ENCODE measurements around the gene BRD1. TPM values are rescaled to one million over a fixed set of nuclear protein-coding genes. Genes with fewer than 3 reads are reported as not detected.

The BRD1 gene
- total RNA-seq, 1 donor from 2014 or later: 17.5 TPM

- no peak for ATAC-seq
- intact Hi-C loops (cut with DNase I): no loop called here
These were observed 16.5 kb downstream of the BRD1 start for GRCh38 chr22:49811020-49811791.

DNA sequence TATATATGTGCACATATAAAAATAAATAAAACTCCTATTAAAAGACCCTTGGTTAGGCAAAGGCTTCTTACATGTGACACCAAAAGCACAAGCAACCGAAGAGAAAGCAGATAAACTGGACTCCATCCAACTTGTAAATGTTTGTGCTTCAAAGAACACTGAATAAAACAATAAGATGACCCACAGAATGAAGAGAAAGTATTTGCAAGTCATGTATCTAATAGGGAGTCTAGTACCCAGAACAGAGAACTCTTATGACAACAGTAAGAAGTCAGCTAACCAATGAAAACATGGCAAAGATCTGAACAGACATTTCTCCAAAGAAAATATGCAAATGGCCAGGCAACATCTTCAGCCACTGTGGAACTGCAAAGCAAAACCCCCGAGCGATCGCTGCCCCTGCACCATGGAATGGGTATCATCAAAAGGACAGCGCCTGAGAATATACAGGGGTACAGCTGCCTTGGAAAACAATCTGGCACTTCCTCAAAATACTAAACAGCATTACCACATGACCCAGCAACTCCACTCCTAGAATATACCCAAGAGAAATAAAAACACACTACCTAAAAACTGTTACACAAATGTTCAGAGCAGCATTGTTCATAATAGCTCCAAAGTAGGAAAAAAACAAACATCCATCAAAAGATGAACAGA lies 17.2 kb downstream of the BRD1 start:
- DNase-seq (ENCODE audit: missing footprints) (no peak), ATAC-seq (no peak)
- intact Hi-C loops (cut with DNase I): no loop called here

More at GRCh38 chr22:49811020-49811791, 16.5 kb downstream of the BRD1 start:
- DNase-seq (ENCODE audit: missing footprints): no peak

- ATAC-seq (no peak), DNase-seq (ENCODE audit: missing footprints) (no peak)
- intact Hi-C loops (cut with DNase I): no loop called here
These were observed 19.6 kb downstream of the BRD1 start for GRCh38 chr22:49807780-49808708.

GRCh38 chr22:49807129-49807528 lies 20.5 kb downstream of the BRD1 start:
- DNase-seq (ENCODE audit: missing footprints): no peak
- no peak for ATAC-seq
- intact Hi-C loops (cut with DNase I): no loop called here

DNA sequence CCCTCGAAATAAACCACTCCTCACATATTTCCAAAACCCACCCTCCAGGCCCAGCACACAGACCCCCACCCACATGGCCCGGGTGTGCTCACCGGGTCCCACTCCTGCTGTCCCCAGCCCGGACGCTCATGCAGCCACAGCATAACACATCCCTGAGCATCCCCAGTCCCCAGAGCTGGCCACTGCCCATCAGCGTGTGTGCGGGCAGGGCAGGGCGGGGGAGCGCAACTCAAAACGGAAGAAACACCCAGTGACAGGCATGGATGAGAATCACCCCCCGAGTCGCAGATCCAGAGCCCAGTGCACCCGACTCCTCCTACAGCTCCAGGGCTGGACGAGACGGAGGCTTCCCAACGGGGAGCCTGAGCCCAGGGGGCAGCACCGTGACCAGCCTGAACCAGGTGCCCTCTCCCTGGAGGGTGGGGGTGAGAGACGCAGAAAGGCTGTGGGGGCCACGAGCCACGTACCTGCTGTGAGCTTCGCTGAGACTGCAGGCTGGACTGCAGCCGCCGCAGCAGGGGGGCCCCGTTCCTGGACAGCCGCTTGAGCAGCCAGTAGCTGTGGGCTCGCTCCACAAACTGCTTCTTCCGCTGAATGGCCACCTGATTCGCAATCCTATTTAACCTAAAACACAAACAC lies 23.8 kb downstream of the BRD1 start:
- intact Hi-C loops (cut with DNase I): no loop called here
- DNase-seq (ENCODE audit: missing footprints): no peak
- no peak for ATAC-seq

DNA sequence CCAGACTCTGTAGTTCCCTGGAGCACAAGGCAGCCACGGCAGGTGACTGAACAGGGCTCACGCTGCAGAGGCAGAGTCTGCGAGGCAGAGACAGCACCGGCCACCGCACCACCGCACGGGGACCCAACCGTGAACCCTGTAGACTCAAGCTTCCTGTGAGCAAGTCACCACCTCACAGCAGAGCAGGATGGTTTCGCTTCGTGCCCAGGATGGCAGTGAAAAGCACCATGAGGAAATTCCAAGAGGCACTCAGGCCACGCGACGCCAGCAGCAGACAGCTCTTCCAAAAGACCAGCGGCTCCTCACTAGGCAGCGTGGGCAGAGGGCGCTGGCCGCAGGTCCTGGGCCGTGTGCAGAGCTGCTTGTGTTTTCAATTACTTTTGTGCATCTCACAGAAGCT lies 24.5 kb downstream of the BRD1 start:
- intact Hi-C loops (cut with DNase I): no loop called here
- no peak for DNase-seq (ENCODE audit: missing footprints)

GRCh38 chr22:49801391-49802060 lies 26.1 kb downstream of the BRD1 start:
- DNase-seq (ENCODE audit: missing footprints): no peak

More for the DNA sequence above, 24.5 kb downstream of the BRD1 start:
- ATAC-seq: no peak

GRCh38 chr22:49800408-49801238 lies 27.1 kb downstream of the BRD1 start:
- DNase-seq (ENCODE audit: missing footprints): no peak
- ATAC-seq: peak; percentile 45
- intact Hi-C loops (cut with DNase I): no loop called here

More at GRCh38 chr22:49801391-49802060, 26.1 kb downstream of the BRD1 start:
- ATAC-seq: no peak
- intact Hi-C loops (cut with DNase I): no loop called here

GRCh38 chr22:49799431-49800075 lies 28.1 kb downstream of the BRD1 start:
- DNase-seq (ENCODE audit: missing footprints) (no peak), ATAC-seq (no peak)

GRCh38 chr22:49798486-49799151 lies 29.1 kb downstream of the BRD1 start:
- DNase-seq (ENCODE audit: missing footprints): no peak
- ATAC-seq: peak; percentile 26
- intact Hi-C loops (cut with DNase I): no loop called here

More at GRCh38 chr22:49799431-49800075, 28.1 kb downstream of the BRD1 start:
- intact Hi-C loops (cut with DNase I): no loop called here

- intact Hi-C loops (cut with DNase I): no loop called here
- DNase-seq (ENCODE audit: missing footprints): no peak
These were observed 30.0 kb downstream of the BRD1 start for GRCh38 chr22:49797706-49798105.

DNA sequence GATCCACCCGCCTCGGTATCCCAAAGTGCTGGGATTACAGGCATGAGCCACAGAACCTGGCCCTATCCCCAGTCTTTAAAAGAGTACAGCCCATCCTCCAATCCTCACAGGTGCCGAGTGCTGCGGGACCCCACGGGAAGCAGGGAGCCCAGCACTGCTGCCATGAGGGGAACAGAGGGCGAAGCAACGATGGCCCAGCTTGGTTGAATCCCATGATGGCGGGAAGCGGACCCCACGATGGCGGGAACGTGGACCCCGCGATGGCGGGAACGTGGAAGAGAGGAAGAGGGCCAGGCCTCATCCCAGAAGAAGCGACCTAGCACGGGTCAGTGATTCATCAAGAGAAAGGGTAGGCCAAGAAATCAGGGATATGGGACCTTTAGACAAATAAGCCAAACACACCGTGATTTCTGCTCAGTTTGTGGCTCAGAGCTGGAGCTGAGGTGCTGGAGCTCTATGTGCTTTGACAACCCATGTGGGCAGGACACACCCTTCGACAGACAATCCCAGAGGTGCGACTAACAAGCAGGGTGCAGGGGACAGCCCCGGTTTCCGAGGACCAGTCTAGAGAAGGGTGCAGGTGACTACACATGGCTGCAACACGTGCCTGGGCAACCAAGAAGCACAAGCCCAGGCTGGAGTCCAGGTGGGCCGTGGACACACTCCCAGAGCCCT lies 30.9 kb downstream of the BRD1 start:
- ATAC-seq: no peak
- intact Hi-C loops (cut with DNase I): no loop called here

More at GRCh38 chr22:49797706-49798105, 30.0 kb downstream of the BRD1 start:
- ATAC-seq: no peak

DNA sequence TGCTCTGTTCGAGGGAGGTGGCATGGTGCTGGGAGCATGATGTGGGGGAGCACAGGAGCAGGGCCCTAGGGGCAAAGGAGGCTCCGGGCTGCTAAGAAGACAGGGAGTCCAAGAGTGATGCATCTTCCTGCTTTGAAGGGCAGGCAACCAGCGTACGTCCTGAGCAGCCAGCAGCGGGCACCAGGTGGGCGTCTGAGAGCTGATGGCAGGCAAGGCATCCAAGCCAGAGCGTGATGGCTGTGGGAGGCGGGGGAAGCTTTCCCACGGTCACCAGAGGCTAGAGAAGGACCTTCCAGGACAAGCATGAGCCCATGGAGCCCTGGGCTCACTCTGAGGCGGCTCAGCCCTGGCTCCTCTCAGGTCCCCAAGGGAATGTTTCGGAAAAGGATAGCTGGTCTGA lies 32.2 kb downstream of the BRD1 start:
- intact Hi-C loops (cut with DNase I): no loop called here
- DNase-seq (ENCODE audit: missing footprints) (no peak), ATAC-seq (no peak)

More for the DNA sequence above, 30.9 kb downstream of the BRD1 start:
- DNase-seq (ENCODE audit: missing footprints): no peak

DNA sequence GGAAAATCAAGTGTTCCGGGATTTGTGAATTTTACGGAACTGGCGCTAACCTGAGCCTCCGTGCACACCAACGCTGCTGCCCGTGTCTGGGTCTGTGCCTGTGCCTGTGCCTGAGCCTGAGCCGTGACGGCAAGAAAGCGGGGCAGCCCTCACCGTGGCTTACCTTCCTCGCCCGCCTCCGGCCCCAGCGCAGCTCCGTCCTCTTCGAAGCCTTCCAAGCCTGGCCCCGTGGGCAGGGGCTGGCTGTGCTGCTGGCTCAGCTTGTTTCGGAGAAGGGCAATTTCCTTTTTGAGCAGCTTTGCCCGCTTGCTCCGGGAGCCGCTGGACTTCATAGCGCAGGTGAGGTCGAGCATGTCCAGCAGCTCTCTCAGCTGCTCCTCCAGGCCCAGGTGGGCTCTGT lies 33.8 kb downstream of the BRD1 start:
- no peak for ATAC-seq
- intact Hi-C loops (cut with DNase I): no loop called here
- no peak for DNase-seq (ENCODE audit: missing footprints)

- ATAC-seq: no peak
- no peak for DNase-seq (ENCODE audit: missing footprints)
- intact Hi-C loops (cut with DNase I): no loop called here
These were observed 34.4 kb downstream of the BRD1 start for GRCh38 chr22:49793296-49793695.

GRCh38 chr22:49792107-49792506 lies 35.6 kb downstream of the BRD1 start:
- DNase-seq (ENCODE audit: missing footprints) (no peak), ATAC-seq (peak; percentile 64)
- intact Hi-C loops (cut with DNase I): no loop called here

Measured in Right ventricle myocardium inferior (tissue), 1 donor.